OCI-LY3 (cell line): Measurements from ENCODE around the gene GRIP1.

Experiments
- EZH2phosphoT487 ChIP-seq: fragments of 200-600 bp; shearing (Covaris generic); IDR thresholded peaks from 2 replicates; pipeline ENCODE4 v1.6.1; 2018; ENCODE audit warnings: antibody characterized with exemption, mixed run types, low read depth
- TF ChIP-seq, protein P1 (sequence below): fragments of 200-600, 300-600 bp; sonication (generic); IDR thresholded peaks from 2 replicates; pipeline ENCODE4 v1.5.1; 2014; ENCODE audit warnings: antibody characterized with exemption, low read length, low read depth

- TF ChIP-seq, protein P1, sequence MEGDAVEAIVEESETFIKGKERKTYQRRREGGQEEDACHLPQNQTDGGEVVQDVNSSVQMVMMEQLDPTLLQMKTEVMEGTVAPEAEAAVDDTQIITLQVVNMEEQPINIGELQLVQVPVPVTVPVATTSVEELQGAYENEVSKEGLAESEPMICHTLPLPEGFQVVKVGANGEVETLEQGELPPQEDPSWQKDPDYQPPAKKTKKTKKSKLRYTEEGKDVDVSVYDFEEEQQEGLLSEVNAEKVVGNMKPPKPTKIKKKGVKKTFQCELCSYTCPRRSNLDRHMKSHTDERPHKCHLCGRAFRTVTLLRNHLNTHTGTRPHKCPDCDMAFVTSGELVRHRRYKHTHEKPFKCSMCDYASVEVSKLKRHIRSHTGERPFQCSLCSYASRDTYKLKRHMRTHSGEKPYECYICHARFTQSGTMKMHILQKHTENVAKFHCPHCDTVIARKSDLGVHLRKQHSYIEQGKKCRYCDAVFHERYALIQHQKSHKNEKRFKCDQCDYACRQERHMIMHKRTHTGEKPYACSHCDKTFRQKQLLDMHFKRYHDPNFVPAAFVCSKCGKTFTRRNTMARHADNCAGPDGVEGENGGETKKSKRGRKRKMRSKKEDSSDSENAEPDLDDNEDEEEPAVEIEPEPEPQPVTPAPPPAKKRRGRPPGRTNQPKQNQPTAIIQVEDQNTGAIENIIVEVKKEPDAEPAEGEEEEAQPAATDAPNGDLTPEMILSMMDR: no peak
- no peak for TF ChIP-seq EZH2phosphoT487
Measured at GRCh38 chr12:66499000-66499399, 179.9 kb downstream of the GRIP1 start.
